ENCODE measurements around the gene PITPNM3. TPM values are rescaled to one million over a fixed set of nuclear protein-coding genes. Genes with fewer than 3 reads are reported as not detected.

The PITPNM3 gene
- total RNA-seq, 6 experiments from 2014 or later = 0.94 to 1.1 (median 1.0) TPM

GRCh38 chr17:6503641-6504195 lies 52.6 kb downstream of the PITPNM3 start:
- Mint-ChIP-seq H3K27ac (no peak overlapping the region), H3K27me3 (ENCODE audit: insufficient read depth) (peaks cover 11% of the 10 kb centered on the region), H3K36me3 (ENCODE audit: low read depth) (no peaks in the 10 kb centered on the region), H3K9me3 (no peaks in the 10 kb centered on the region), H3K4me3 (no peak overlapping the region), H3K4me1 (ENCODE audit: low read depth) (no peaks in the 10 kb centered on the region; the same call in 1 of the 2 replicates)
- no peak for DNase-seq
- TF ChIP-seq CTCF (IDR thresholded peaks at IDR 0.05) = no peak

- no peak overlapping the region for H3K27ac Mint-ChIP-seq
- no peaks in the 10 kb centered on the region for H3K9me3 Mint-ChIP-seq
- H3K4me1 Mint-ChIP-seq (ENCODE audit: low read depth) = no peaks in the 10 kb centered on the region; the same call in 1 of the 2 replicates
- no peak overlapping the region for H3K4me3 Mint-ChIP-seq
- H3K27me3 Mint-ChIP-seq (ENCODE audit: insufficient read depth) = peaks cover 14% of the 10 kb centered on the region
- H3K36me3 Mint-ChIP-seq (ENCODE audit: low read depth) = no peaks in the 10 kb centered on the region
- TF ChIP-seq CTCF (IDR thresholded peaks at IDR 0.05) = no peak
- DNase-seq = no peak
These were observed 53.4 kb downstream of the PITPNM3 start for GRCh38 chr17:6502871-6503509.

GRCh38 chr17:6502142-6502541 lies 54.2 kb downstream of the PITPNM3 start:
- TF ChIP-seq CTCF (IDR thresholded peaks at IDR 0.05) = no peak
- H3K27ac Mint-ChIP-seq = no peak overlapping the region
- peaks cover 15% of the 10 kb centered on the region for H3K27me3 Mint-ChIP-seq (ENCODE audit: insufficient read depth)
- no peaks in the 10 kb centered on the region for H3K36me3 Mint-ChIP-seq (ENCODE audit: low read depth)
- no peaks in the 10 kb centered on the region for H3K9me3 Mint-ChIP-seq
- peaks cover 1% of the 10 kb centered on the region for H3K4me1 Mint-ChIP-seq (ENCODE audit: low read depth)
- DNase-seq = no peak
- no peak overlapping the region for H3K4me3 Mint-ChIP-seq

GRCh38 chr17:6501359-6501758 lies 55.0 kb downstream of the PITPNM3 start:
- TF ChIP-seq CTCF (IDR thresholded peaks at IDR 0.05) = no peak
- H3K27ac Mint-ChIP-seq = no peak overlapping the region
- no peak for DNase-seq
- no peaks in the 10 kb centered on the region for H3K36me3 Mint-ChIP-seq (ENCODE audit: low read depth)
- no peak overlapping the region for H3K4me3 Mint-ChIP-seq
- H3K4me1 Mint-ChIP-seq (ENCODE audit: low read depth) = peaks cover 9% of the 10 kb centered on the region
- peaks cover 21% of the 10 kb centered on the region for H3K27me3 Mint-ChIP-seq (ENCODE audit: insufficient read depth)
- no peaks in the 10 kb centered on the region for H3K9me3 Mint-ChIP-seq

GRCh38 chr17:6498901-6499540 lies 57.3 kb downstream of the PITPNM3 start:
- H3K36me3 Mint-ChIP-seq (ENCODE audit: low read depth) = no peaks in the 10 kb centered on the region
- TF ChIP-seq CTCF (IDR thresholded peaks at IDR 0.05) = no peak

More at GRCh38 chr17:6498901-6499540, 57.3 kb downstream of the PITPNM3 start:
- no peak overlapping the region for H3K27ac Mint-ChIP-seq
- H3K4me3 Mint-ChIP-seq = no peak overlapping the region
- DNase-seq = no peak
- H3K9me3 Mint-ChIP-seq = no peaks in the 10 kb centered on the region
- peaks cover 11% of the 10 kb centered on the region; the same call in 1 of the 2 replicates for H3K4me1 Mint-ChIP-seq (ENCODE audit: low read depth)
- peaks cover 37% of the 10 kb centered on the region for H3K27me3 Mint-ChIP-seq (ENCODE audit: insufficient read depth)

All from HFFc6 (cell line).